ENCODE measurements around the gene TSSC4. TPM values are rescaled to one million over a fixed set of nuclear protein-coding genes. Genes with fewer than 3 reads are reported as not detected.
A peak's percentile ranks its signal among the peaks of the same experiment; 100 is the strongest.

Gene TSSC4
- total RNA-seq, 1 donor from 2014 or later, result 70.0 TPM

- H3K27me3 ChIP-seq (ENCODE audit: insufficient read depth, low read length), result peaks cover 3% of the 10 kb centered on the region
- H4K20me1 ChIP-seq (ENCODE audit: insufficient read depth, low read length), result no peaks in the 10 kb centered on the region
- H3K4me1 Mint-ChIP-seq (ENCODE audit: low read depth, unreplicated experiment), result no peaks in the 10 kb centered on the region
- no peak overlapping the region for H3K9ac ChIP-seq (ENCODE audit: low read length)
- H3K27ac ChIP-seq (ENCODE audit: low read depth, low read length), result no peak overlapping the region
- no peaks in the 10 kb centered on the region for H3K79me2 ChIP-seq (ENCODE audit: insufficient read depth, low read length)
- TF ChIP-seq CTCF (IDR thresholded peaks at IDR 0.05; ENCODE audit: insufficient read depth, low read depth, low read length) (no peak), EZH2 (IDR thresholded peaks at IDR 0.05; ENCODE audit: insufficient read depth, low read length) (no peak)
- DNase-seq (ENCODE audit: low read depth) (no peak), FAIRE-seq (no peak)
- H3K27ac Mint-ChIP-seq (ENCODE audit: unreplicated experiment), result no peak overlapping the region
- no peaks in the 10 kb centered on the region for H3K36me3 ChIP-seq (ENCODE audit: insufficient read depth, low read length)
- H3K4me1 ChIP-seq (ENCODE audit: insufficient read depth, low read length), result no peaks in the 10 kb centered on the region
- H3K9me3 Mint-ChIP-seq (ENCODE audit: unreplicated experiment), result no peaks in the 10 kb centered on the region
- no peaks in the 10 kb centered on the region for H3K9me3 ChIP-seq (ENCODE audit: insufficient read depth, low read depth, low read length)
- no peak overlapping the region for H3K4me3 Mint-ChIP-seq (ENCODE audit: unreplicated experiment)
- H3K4me2 ChIP-seq (ENCODE audit: low read length), result no peak overlapping the region
- peaks cover 9% of the 10 kb centered on the region for H3K27me3 Mint-ChIP-seq (ENCODE audit: low read depth, unreplicated experiment)
- H3K36me3 Mint-ChIP-seq (ENCODE audit: low read depth, unreplicated experiment), result no peaks in the 10 kb centered on the region
- H2AFZ ChIP-seq (ENCODE audit: low read depth, low read length), result peak overlapping the region; percentile 51
- H3K4me3 ChIP-seq (ENCODE audit: insufficient read depth, low read depth, low read length), result no peak overlapping the region
These were observed 20.9 kb downstream of the TSSC4 start for GRCh38 chr11:2421226-2421994.

GRCh38 chr11:2421996-2422395 lies 21.4 kb downstream of the TSSC4 start:
- H3K36me3 ChIP-seq (ENCODE audit: insufficient read depth, low read length), result no peaks in the 10 kb centered on the region
- no peaks in the 10 kb centered on the region for H3K27me3 ChIP-seq (ENCODE audit: insufficient read depth, low read length)
- H3K4me3 Mint-ChIP-seq (ENCODE audit: unreplicated experiment), result no peak overlapping the region
- no peaks in the 10 kb centered on the region for H3K79me2 ChIP-seq (ENCODE audit: insufficient read depth, low read length)
- TF ChIP-seq EZH2 (IDR thresholded peaks at IDR 0.05; ENCODE audit: insufficient read depth, low read length), result no peak
- TF ChIP-seq CTCF (IDR thresholded peaks at IDR 0.05; ENCODE audit: insufficient read depth, low read depth, low read length), result no peak
- H3K27ac ChIP-seq (ENCODE audit: low read depth, low read length), result no peak overlapping the region
- no peaks in the 10 kb centered on the region for H3K9me3 ChIP-seq (ENCODE audit: insufficient read depth, low read depth, low read length)
- H3K27ac Mint-ChIP-seq (ENCODE audit: unreplicated experiment), result no peak overlapping the region
- H3K9ac ChIP-seq (ENCODE audit: low read length), result no peak overlapping the region
- no peak for DNase-seq (ENCODE audit: low read depth)
- no peak overlapping the region for H3K4me3 ChIP-seq (ENCODE audit: insufficient read depth, low read depth, low read length)
- FAIRE-seq, result no peak
- H3K4me2 ChIP-seq (ENCODE audit: low read length), result no peak overlapping the region
- H3K4me1 Mint-ChIP-seq (ENCODE audit: low read depth, unreplicated experiment), result no peaks in the 10 kb centered on the region
- no peaks in the 10 kb centered on the region for H3K36me3 Mint-ChIP-seq (ENCODE audit: low read depth, unreplicated experiment)
- no peaks in the 10 kb centered on the region for H3K9me3 Mint-ChIP-seq (ENCODE audit: unreplicated experiment)
- no peaks in the 10 kb centered on the region for H3K4me1 ChIP-seq (ENCODE audit: insufficient read depth, low read length)
- no peak overlapping the region for H2AFZ ChIP-seq (ENCODE audit: low read depth, low read length)
- H4K20me1 ChIP-seq (ENCODE audit: insufficient read depth, low read length), result no peaks in the 10 kb centered on the region
- H3K27me3 Mint-ChIP-seq (ENCODE audit: low read depth, unreplicated experiment), result peaks cover 11% of the 10 kb centered on the region

GRCh38 chr11:2422461-2423156 lies 22.1 kb downstream of the TSSC4 start:
- Mint-ChIP-seq H3K27me3 (ENCODE audit: low read depth, unreplicated experiment) (peaks cover 14% of the 10 kb centered on the region), H3K36me3 (ENCODE audit: low read depth, unreplicated experiment) (no peaks in the 10 kb centered on the region), H3K4me3 (ENCODE audit: unreplicated experiment) (no peak overlapping the region), H3K9me3 (ENCODE audit: unreplicated experiment) (no peaks in the 10 kb centered on the region), H3K27ac (ENCODE audit: unreplicated experiment) (no peak overlapping the region), H3K4me1 (ENCODE audit: low read depth, unreplicated experiment) (no peaks in the 10 kb centered on the region)
- Histone ChIP-seq H3K4me3 (ENCODE audit: insufficient read depth, low read depth, low read length) (no peak overlapping the region), H3K4me1 (ENCODE audit: insufficient read depth, low read length) (no peaks in the 10 kb centered on the region), H3K9me3 (ENCODE audit: insufficient read depth, low read depth, low read length) (no peaks in the 10 kb centered on the region), H3K36me3 (ENCODE audit: insufficient read depth, low read length) (no peaks in the 10 kb centered on the region), H3K27me3 (ENCODE audit: insufficient read depth, low read length) (no peaks in the 10 kb centered on the region), H3K27ac (ENCODE audit: low read depth, low read length) (no peak overlapping the region), H3K79me2 (ENCODE audit: insufficient read depth, low read length) (no peaks in the 10 kb centered on the region), H3K4me2 (ENCODE audit: low read length) (no peak overlapping the region), H2AFZ (ENCODE audit: low read depth, low read length) (no peak overlapping the region), H3K9ac (ENCODE audit: low read length) (no peak overlapping the region), H4K20me1 (ENCODE audit: insufficient read depth, low read length) (no peaks in the 10 kb centered on the region)
- FAIRE-seq (no peak), DNase-seq (ENCODE audit: low read depth) (no peak)
- no peak for TF ChIP-seq CTCF (IDR thresholded peaks at IDR 0.05; ENCODE audit: insufficient read depth, low read depth, low read length)
- no peak for TF ChIP-seq EZH2 (IDR thresholded peaks at IDR 0.05; ENCODE audit: insufficient read depth, low read length)
